Natural killer cell (primary cell): ENCODE results near the gene ATP5F1A. TPM values are rescaled to one million over a fixed set of nuclear protein-coding genes. Genes with fewer than 3 reads are reported as not detected.
A peak's percentile ranks its signal among the peaks of the same experiment; 100 is the strongest.

Source experiments
- ATAC-seq, 3 donors: fragments of 150-1000 bp in 2 of 3; fragments of 200-7000 bp in 1 of 3; cut with Tn5 transposase; 1 replicate in 1 of 3; 2 replicates in 2 of 3; pipeline ENCODE4 v1.10.0; 2021; ENCODE audit warnings: mild to moderate bottlenecking in 2 of 3, moderate library complexity in 2 of 3
- DNase-seq, 2 donors: peaks; one replicate each; pipeline versions ENCODE4 v3.0.0 to v3.0.0-alpha.2; 2013 to 2021; ENCODE audit warnings: mixed read lengths in 1 of 2
- H3K27ac ChIP-seq: one replicate; pipeline ENCODE4 v1.5.1; 2013; ENCODE audit warnings: mild to moderate bottlenecking, low read length
- H3K27me3 ChIP-seq: one replicate; pipeline ENCODE4 v1.6.1; 2013; ENCODE audit warnings: low read length; ENCODE audit not compliant: control insufficient read depth, insufficient read depth
- H3K36me3 ChIP-seq: one replicate; pipeline ENCODE4 v1.6.1; 2013; ENCODE audit warnings: low read length; ENCODE audit not compliant: control insufficient read depth, insufficient read depth
- H3K4me1 ChIP-seq: one replicate; pipeline ENCODE4 v1.6.1; 2013; ENCODE audit warnings: low read length; ENCODE audit not compliant: control insufficient read depth, insufficient read depth
- H3K4me3 ChIP-seq: one replicate; pipeline ENCODE4 v1.5.1; 2013; ENCODE audit warnings: low read length
- H3K9me3 ChIP-seq: one replicate; pipeline ENCODE4 v1.6.1; 2013; ENCODE audit warnings: low read length; ENCODE audit not compliant: control insufficient read depth, insufficient read depth
- H3K27ac Mint-ChIP-seq, 2 donors: one replicate each; pipeline ENCODE4 v1.8.0; 2022; ENCODE audit warnings: mild to moderate bottlenecking in 2 of 2, mixed read lengths in 2 of 2, moderate library complexity in 1 of 2
- H3K27me3 Mint-ChIP-seq, 2 donors: one replicate each; pipeline ENCODE4 v1.8.0; 2022; ENCODE audit warnings: low read depth in 2 of 2, mixed read lengths in 2 of 2
- H3K36me3 Mint-ChIP-seq: one replicate; pipeline ENCODE4 v1.8.0; 2022; ENCODE audit warnings: mixed read lengths
- H3K4me1 Mint-ChIP-seq, 2 donors: one replicate each; pipeline ENCODE4 v1.8.0; 2022; ENCODE audit warnings: mixed read lengths in 2 of 2
- H3K4me3 Mint-ChIP-seq: one replicate; pipeline ENCODE4 v1.8.0; 2022; ENCODE audit warnings: mild to moderate bottlenecking, moderate library complexity, mixed read lengths
- H3K9me3 Mint-ChIP-seq, 2 donors: one replicate each; pipeline ENCODE4 v1.8.0; 2022; ENCODE audit warnings: mixed read lengths in 2 of 2
- CTCF ChIP-seq: fragments of 200-600 bp; IDR thresholded peaks from one replicate; pipeline ENCODE4 v1.8.0; 2022; ENCODE audit warnings: antibody characterized with exemption
- WGBS: methylation state at CpG from one replicate; pipeline ENCODE4 v1.1.7; 2013; ENCODE audit warnings: missing lambda C conversion rate; ENCODE audit not compliant: insufficient coverage; 5-methylcytosine and 5-hydroxymethylcytosine counted together
- intact Hi-C: fragments of 100-400 bp; cut with micrococcal nuclease; formaldehyde crosslinking; loops from one replicate; pipeline ENCODE4 v1.14.2; 2022
- total RNA-seq, 4 donors: library from RNA; stranded (reverse); fragments of 120-200 nt in 1 of 4; gene quantifications; one replicate each; pipeline versions ENCODE4 v1.2.3 to v1.2.4, GENCODE V29; 2013 to 2022

Gene ATP5F1A
- total RNA-seq, 3 donors from 2014 or later (not counting 1 experiment from before 2014, with no cell fraction given) = 209 to 218 (median 218) TPM

DNA sequence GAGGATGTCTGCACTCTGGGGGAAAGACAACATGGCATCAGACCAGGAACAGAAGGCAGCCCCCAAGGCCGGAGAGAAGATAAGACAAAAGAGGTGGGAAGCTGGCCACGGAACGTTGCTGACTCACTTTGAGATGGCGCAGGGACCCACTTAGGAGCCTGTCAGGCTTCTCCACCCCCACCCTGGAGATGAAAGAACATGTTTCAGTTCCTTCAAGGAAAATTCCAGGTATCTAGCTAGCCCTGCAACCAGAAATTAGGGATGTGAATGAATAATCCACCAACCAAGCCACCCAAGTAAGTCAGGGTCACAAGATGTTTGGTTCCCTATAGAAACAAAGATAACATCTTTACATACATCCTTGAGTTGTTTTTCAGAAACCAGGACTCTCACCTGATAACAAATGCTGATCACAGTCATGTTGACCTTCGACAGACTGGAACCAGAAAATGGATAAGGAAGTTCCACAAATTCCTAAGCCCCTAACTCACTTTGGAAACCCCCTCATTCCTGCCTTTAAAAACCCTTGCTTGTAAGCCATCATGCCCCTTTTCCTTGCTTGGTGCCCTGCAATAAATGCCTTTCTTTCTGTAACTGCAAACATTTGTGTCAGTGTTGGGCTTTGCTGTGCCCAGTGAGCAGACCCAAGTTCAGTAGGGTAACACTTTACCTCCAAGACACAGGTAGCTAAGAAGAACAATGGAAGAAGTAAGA, 57.9 kb downstream of the ATP5F1A start:
- no peak for ATAC-seq
- Histone ChIP-seq H3K27ac (no peak overlapping the region), H3K36me3 (no peaks in the 10 kb centered on the region), H3K9me3 (no peaks in the 10 kb centered on the region), H3K4me3 (no peak overlapping the region), H3K27me3 (no peaks in the 10 kb centered on the region), H3K4me1 (peaks cover 20% of the 10 kb centered on the region)
- H3K9me3 Mint-ChIP-seq = no peaks in the 10 kb centered on the region
- peaks cover 37% of the 10 kb centered on the region in 2 donors for H3K4me1 Mint-ChIP-seq
- no peaks in the 10 kb centered on the region for H3K27me3 Mint-ChIP-seq
- no peak for DNase-seq
- no peak for TF ChIP-seq CTCF
- intact Hi-C loops = no loop called here
- H3K27ac Mint-ChIP-seq = peak overlapping the region in 1 of 2 donors; percentile 29
- peak overlapping the region; percentile 29 for H3K4me3 Mint-ChIP-seq
- WGBS = 87% methylated on average over 5 of the region's 5 CpGs
- no peaks in the 10 kb centered on the region for H3K36me3 Mint-ChIP-seq

DNA sequence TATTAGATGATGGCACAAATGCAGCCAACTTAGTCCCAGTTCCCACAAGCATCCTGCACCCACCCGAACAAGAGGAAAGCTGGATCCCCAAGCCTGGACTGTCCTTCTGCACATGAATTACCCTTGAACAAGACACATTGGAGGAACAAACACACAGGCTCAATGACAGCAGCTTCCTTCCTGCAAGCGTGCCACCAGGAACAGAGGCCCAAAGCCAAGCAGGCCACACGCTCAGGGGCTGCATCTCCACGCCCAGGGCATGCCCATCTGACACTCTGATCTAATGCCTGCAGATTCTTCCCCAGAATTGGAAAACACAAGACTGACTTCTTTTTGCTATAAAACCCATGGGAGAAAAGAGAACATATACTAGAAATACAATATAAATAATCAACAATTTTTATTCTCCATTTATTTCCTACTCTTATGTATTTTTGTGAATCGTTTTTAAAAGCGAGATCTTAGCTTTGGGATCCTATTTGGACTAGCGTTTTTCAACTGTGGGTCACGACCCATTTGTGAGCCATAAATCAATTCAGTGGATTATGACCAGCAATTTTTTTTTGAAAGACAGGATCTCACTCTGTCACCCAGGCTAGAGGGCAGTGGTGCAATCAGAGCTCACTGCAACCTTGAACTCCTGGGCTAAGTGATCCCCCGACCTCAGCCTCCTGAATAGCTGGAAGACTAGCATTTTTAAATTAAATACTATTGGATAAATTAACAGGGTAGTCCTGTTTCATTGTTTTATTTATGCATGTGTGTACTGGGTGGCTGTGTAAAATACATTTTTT, 60.4 kb downstream of the ATP5F1A start:
- Histone ChIP-seq H3K27ac (no peak overlapping the region), H3K36me3 (no peaks in the 10 kb centered on the region), H3K4me3 (no peak overlapping the region), H3K27me3 (no peaks in the 10 kb centered on the region), H3K9me3 (no peaks in the 10 kb centered on the region), H3K4me1 (peaks cover 14% of the 10 kb centered on the region)
- H3K27ac Mint-ChIP-seq = no peak overlapping the region
- WGBS = 84% methylated on average over 8 of the region's 9 CpGs
- H3K9me3 Mint-ChIP-seq = no peaks in the 10 kb centered on the region
- H3K4me3 Mint-ChIP-seq = no peak overlapping the region
- no peaks in the 10 kb centered on the region for H3K36me3 Mint-ChIP-seq
- H3K27me3 Mint-ChIP-seq = no peaks in the 10 kb centered on the region
- TF ChIP-seq CTCF = no peak
- DNase-seq (no peak), ATAC-seq (no peak)
- intact Hi-C loops = no loop called here
- H3K4me1 Mint-ChIP-seq = peaks cover 22 to 32% of the 10 kb centered on the region in 2 donors

DNA sequence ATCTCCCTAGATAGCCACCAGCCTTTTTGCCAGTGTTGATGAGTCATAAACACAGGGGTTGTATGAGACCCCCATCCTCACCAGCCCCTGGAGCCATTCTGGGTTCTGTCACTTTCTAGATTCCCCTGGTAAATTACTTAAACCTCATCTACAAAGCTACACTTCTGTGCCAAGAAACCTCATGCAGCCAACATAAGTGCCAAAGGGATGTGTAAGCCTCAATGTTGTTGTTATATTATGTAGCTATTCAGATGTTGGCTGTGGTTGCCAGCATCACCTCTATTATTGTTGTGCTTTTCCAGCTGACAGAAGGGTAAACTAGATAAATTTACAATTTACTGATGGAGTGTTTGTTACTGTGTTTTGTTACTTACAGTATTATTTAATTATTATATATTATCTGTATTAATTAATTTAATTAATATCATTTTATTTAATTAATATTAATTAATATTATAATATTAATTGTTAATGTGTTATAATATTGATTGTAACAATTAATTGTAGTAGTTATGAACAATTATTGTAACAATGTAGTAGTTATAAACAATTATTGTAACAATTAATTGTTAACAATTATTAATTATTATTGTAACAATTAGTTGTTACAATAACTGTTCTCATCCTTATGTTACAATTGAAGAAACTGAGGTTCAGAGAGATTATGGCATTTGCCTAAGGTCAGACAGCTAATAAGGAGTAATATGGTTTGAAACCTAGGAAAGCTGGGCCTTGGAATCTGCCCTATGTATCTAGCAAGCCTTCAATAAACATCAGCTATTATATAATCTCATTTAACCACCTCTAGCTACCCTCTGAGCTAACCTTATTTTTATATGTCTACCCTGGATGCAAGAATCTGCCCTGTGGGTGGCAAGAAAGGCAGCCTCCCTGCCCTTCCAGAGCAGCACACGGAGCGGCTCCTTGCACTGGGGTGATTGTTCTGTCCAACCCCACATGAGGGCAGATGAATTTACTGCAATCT, 62.1 kb downstream of the ATP5F1A start:
- DNase-seq (no peak), ATAC-seq (no peak)
- Histone ChIP-seq H3K9me3 (no peaks in the 10 kb centered on the region), H3K27ac (no peak overlapping the region), H3K27me3 (no peaks in the 10 kb centered on the region), H3K4me3 (no peak overlapping the region), H3K4me1 (peaks cover 6% of the 10 kb centered on the region), H3K36me3 (no peaks in the 10 kb centered on the region)
- Mint-ChIP-seq H3K9me3 (no peaks in the 10 kb centered on the region), H3K36me3 (no peaks in the 10 kb centered on the region), H3K27me3 (no peaks in the 10 kb centered on the region), H3K4me1 (peaks cover 8 to 19% of the 10 kb centered on the region in 2 donors), H3K4me3 (no peak overlapping the region), H3K27ac (no peak overlapping the region)
- WGBS = 92% methylated on average over 2 of the region's 2 CpGs
- intact Hi-C loops = no loop called here
- no peak for TF ChIP-seq CTCF
